Upper lobe of left lung (tissue), 4 donors: ENCODE measurements around the gene CNTNAP2.

Source experiments
- POLR2A ChIP-seq, 4 donors: fragments of 450-650 bp; IDR thresholded peaks; one replicate each; pipeline ENCODE4 v1.5.1; 2016 to 2017; ENCODE audit warnings: antibody characterized with exemption in 4 of 4, mild to moderate bottlenecking in 2 of 4
- POLR2AphosphoS5 ChIP-seq, 2 donors: sonication (generic); formaldehyde crosslinking; IDR thresholded peaks; one replicate each; pipeline ENCODE4 v1.5.1; 2017; ENCODE audit warnings: antibody characterized with exemption in 2 of 2
- TF ChIP-seq, protein P1 (sequence below), 6 experiments: fragments of 450-650 bp in 4 of 6; fragments of 200-600 bp in 2 of 6; sonication (generic) in 2 of 6; IDR thresholded peaks; one replicate each; pipeline ENCODE4 v1.5.1; 2016 to 2019; ENCODE audit warnings: antibody characterized with exemption in 6 of 6

DNA sequence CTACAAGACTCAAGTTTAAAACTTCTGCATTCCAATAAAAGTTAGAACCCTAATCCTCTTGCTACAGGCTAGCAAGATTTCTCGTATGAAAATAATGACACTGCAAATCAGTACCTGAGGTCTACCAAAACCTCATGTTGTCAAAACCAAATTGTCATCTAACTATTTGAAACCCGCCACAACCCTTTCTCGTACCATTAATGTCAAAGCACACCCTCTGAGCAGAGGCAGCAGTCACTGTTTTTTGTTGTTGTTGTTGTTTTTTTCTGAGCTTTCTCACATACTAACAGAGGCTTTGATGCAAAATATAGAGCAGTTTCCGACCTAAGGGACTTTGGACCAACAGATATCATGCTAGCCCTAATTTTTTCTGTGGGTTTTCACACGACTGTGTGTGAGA lies 1910.1 kb downstream of the CNTNAP2 start:
- TF ChIP-seq POLR2A (IDR thresholded peaks at IDR 0.05): no peak
- TF ChIP-seq POLR2AphosphoS5 (IDR thresholded peaks at IDR 0.05): no peak
- TF ChIP-seq, protein P1, sequence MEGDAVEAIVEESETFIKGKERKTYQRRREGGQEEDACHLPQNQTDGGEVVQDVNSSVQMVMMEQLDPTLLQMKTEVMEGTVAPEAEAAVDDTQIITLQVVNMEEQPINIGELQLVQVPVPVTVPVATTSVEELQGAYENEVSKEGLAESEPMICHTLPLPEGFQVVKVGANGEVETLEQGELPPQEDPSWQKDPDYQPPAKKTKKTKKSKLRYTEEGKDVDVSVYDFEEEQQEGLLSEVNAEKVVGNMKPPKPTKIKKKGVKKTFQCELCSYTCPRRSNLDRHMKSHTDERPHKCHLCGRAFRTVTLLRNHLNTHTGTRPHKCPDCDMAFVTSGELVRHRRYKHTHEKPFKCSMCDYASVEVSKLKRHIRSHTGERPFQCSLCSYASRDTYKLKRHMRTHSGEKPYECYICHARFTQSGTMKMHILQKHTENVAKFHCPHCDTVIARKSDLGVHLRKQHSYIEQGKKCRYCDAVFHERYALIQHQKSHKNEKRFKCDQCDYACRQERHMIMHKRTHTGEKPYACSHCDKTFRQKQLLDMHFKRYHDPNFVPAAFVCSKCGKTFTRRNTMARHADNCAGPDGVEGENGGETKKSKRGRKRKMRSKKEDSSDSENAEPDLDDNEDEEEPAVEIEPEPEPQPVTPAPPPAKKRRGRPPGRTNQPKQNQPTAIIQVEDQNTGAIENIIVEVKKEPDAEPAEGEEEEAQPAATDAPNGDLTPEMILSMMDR (IDR thresholded peaks at IDR 0.05): no peak
